ENCODE data around the gene SDF2L1.
"Not testable (repeated sequence)": the region's sequence is repeated elsewhere in the genome, so short reads cannot be mapped to it uniquely, and the experiment has no call there.

Gene SDF2L1

GRCh38 chr22:21686634-21687393, 44.7 kb downstream of the SDF2L1 start:
- DNase-seq (ENCODE audit: low read depth): no peak

- no peak for DNase-seq (ENCODE audit: low read depth)
These were observed 45.7 kb downstream of the SDF2L1 start for GRCh38 chr22:21687685-21688259.

GRCh38 chr22:21688341-21688705, 46.2 kb downstream of the SDF2L1 start:
- DNase-seq (ENCODE audit: low read depth): no peak

- no peak for DNase-seq (ENCODE audit: low read depth)
These were observed 46.7 kb downstream of the SDF2L1 start for GRCh38 chr22:21688706-21689381.

GRCh38 chr22:21690401-21690801, 48.3 kb downstream of the SDF2L1 start:
- DNase-seq (ENCODE audit: low read depth): no peak

- DNase-seq (ENCODE audit: low read depth): no peak
These were observed 49.7 kb downstream of the SDF2L1 start for GRCh38 chr22:21691816-21692215.

- DNase-seq (ENCODE audit: low read depth): not testable (repeated sequence)
These were observed 50.8 kb downstream of the SDF2L1 start for GRCh38 chr22:21692856-21693255.

GRCh38 chr22:21693333-21693998, 51.4 kb downstream of the SDF2L1 start:
- DNase-seq (ENCODE audit: low read depth): no peak

All from activated T-helper 9 cell treated with anti-CD3 and anti-CD28 coated beads, Interleukin-2, amount 50 U/mL, for 16 hours (primary cell).